ENCODE data around the gene MYOZ3. TPM values are rescaled to one million over a fixed set of nuclear protein-coding genes. Genes with fewer than 3 reads are reported as not detected.

Gene MYOZ3
- total and polyA plus RNA-seq, 2 donors: 1.5 to 3.2 TPM

DNA sequence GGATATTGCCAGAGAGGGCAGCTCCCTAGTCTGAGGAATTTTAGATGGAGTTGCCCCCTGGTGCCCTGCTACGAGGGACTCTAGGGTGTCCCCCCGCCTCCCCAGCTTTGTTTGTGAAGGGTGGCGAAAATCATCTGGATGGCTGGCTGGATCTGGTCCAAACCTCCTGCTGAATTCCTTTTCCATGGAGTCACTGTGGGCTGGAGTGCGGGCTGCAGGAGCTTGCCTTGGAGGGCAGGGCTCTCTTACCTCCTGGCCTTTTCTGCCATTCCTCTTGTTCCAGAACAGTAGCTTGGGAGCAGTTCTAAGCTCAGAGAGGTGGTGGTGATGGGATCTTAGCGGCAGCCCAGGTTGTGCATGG, 18.5 kb upstream of the MYOZ3 start:
- H3K36me3 ChIP-seq (ENCODE audit: insufficient read depth): no peaks in the 10 kb centered on the region
- DNase-seq (ENCODE audit: extremely low spot score): no peak
- peak overlapping the region; percentile 80 for H3K27ac ChIP-seq (ENCODE audit: low read depth)
- peaks cover 5% of the 10 kb centered on the region for H3K4me1 ChIP-seq (ENCODE audit: insufficient read depth)
- no peak overlapping the region for H3K4me3 ChIP-seq (ENCODE audit: low read depth, low read length)
- 21% methylated on average over 5 of the region's 5 CpGs for WGBS

DNA sequence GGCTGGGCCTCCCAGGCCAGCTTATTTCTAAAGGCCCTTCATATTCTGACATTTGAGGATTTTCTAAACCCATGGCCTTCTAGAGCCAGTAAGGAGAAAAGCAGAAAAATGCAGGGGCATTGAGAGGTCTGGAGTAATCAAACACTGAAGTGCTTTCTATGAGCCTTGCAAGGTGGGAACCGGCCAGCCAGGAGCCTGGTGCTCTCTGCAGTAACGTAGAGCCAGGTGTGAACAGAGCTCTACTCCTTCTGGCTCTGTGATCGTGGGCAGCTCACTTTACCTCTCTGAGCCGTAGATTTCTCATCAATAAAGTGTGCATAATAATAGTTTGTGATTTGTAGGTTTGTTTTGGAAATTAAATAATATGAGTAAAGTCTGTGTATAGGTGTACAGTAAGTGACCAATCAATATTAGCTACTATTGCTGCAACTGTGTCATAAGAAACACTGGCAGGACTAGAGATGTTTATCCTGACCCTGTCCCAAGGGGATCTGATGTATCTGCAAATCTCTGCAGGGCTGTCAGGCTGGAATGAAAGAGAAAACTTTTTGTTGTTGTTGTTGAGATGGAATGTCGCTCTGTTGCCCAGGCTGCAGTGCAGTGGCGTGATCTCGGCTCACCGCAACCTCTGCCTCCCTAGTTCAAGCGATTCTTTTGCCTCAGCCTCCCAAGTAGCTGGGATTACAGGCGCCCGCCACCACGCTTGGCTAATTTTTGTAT, 17.9 kb upstream of the MYOZ3 start:
- Histone ChIP-seq H3K4me1 (ENCODE audit: insufficient read depth) (peaks cover 5% of the 10 kb centered on the region), H3K36me3 (ENCODE audit: insufficient read depth) (no peaks in the 10 kb centered on the region), H3K4me3 (ENCODE audit: low read depth, low read length) (no peak overlapping the region), H3K27ac (ENCODE audit: low read depth) (peak overlapping the region; percentile 11)
- WGBS: 86% methylated on average over 12 of the region's 12 CpGs
- no peak for DNase-seq (ENCODE audit: extremely low spot score)

DNA sequence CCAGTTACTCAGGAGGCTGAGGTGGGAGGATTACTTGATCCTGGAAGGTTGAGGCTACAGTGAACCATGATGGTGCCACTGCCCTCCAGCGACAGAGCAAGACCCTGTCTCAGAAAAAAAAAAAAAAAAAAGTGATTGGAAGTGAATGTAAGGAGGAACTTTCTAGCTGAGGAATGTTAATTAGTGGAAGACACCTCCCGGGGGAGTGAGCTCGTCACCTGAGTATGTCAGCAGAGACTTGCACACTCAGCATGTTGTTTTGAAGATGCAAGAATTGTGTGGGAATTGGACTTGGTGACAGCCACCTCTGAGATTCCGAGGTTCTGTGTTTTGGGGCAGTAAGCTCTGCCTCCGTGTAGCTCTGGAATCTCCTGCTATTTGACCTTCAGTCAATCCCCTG, 17.0 kb upstream of the MYOZ3 start:
- no peak overlapping the region for H3K4me3 ChIP-seq (ENCODE audit: low read depth, low read length)
- peaks cover 5% of the 10 kb centered on the region for H3K4me1 ChIP-seq (ENCODE audit: insufficient read depth)
- no peaks in the 10 kb centered on the region for H3K36me3 ChIP-seq (ENCODE audit: insufficient read depth)
- WGBS: 85% methylated on average over 5 of the region's 5 CpGs
- H3K27ac ChIP-seq (ENCODE audit: low read depth): no peak overlapping the region
- no peak for DNase-seq (ENCODE audit: extremely low spot score)

DNA sequence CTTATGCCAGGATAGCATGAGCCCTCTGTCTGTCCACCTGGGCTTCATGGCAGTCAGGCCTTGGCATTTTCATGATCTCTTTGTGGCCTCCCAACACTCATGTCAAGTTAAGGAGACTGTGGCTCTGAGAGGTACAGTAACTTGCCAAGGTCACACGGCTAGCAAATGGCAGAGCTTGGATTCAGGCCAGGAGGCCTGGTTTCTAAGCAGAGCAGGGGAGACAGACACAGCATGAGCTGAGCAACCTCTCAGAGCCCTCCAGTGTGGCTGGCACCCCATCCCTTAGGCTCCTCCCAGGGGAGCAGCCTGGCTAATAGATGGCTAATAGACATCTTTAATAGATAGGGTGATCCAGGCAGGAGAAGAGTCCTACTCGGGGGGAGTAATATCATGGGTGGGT, 16.5 kb upstream of the MYOZ3 start:
- no peaks in the 10 kb centered on the region for H3K36me3 ChIP-seq (ENCODE audit: insufficient read depth)
- no peak overlapping the region for H3K4me3 ChIP-seq (ENCODE audit: low read depth, low read length)
- 54% methylated on average over 2 of the region's 2 CpGs for WGBS
- DNase-seq (ENCODE audit: extremely low spot score): no peak
- H3K27ac ChIP-seq (ENCODE audit: low read depth): no peak overlapping the region
- H3K4me1 ChIP-seq (ENCODE audit: insufficient read depth): peaks cover 5% of the 10 kb centered on the region

DNA sequence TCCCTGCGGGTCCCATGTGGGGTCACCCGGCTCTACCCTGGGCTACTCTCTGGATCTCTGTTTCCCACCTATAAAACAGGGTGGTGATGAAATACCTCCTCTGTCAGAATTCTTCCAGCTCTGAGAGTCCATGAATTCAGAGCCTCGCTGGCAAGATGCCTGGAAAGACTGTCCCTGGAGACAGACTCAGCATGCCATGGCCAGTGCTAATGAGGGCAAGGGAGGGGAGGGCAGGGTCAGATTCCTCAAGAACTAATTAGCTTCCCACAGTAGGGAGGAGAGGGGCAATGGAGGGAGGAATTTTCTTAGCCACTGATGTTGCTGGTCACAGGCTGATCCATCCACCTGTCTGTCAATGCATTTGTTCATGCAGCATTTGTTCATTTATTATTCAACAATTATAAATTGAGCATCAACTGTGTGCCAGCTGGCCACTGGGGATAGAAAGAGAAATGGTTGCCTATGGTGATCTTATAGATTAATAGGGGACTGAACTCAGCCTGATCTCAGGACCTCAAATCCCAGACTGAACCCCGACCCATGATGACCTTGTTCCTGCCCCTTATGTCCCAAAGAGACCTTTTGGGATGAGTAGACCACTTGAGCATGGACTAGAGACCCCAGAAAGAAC, 15.9 kb upstream of the MYOZ3 start:
- WGBS: 50% methylated on average over 4 of the region's 4 CpGs
- no peak for DNase-seq (ENCODE audit: extremely low spot score)
- no peak overlapping the region for H3K4me3 ChIP-seq (ENCODE audit: low read depth, low read length)
- H3K27ac ChIP-seq (ENCODE audit: low read depth): no peak overlapping the region
- peaks cover 5% of the 10 kb centered on the region for H3K4me1 ChIP-seq (ENCODE audit: insufficient read depth)
- H3K36me3 ChIP-seq (ENCODE audit: insufficient read depth): no peaks in the 10 kb centered on the region

DNA sequence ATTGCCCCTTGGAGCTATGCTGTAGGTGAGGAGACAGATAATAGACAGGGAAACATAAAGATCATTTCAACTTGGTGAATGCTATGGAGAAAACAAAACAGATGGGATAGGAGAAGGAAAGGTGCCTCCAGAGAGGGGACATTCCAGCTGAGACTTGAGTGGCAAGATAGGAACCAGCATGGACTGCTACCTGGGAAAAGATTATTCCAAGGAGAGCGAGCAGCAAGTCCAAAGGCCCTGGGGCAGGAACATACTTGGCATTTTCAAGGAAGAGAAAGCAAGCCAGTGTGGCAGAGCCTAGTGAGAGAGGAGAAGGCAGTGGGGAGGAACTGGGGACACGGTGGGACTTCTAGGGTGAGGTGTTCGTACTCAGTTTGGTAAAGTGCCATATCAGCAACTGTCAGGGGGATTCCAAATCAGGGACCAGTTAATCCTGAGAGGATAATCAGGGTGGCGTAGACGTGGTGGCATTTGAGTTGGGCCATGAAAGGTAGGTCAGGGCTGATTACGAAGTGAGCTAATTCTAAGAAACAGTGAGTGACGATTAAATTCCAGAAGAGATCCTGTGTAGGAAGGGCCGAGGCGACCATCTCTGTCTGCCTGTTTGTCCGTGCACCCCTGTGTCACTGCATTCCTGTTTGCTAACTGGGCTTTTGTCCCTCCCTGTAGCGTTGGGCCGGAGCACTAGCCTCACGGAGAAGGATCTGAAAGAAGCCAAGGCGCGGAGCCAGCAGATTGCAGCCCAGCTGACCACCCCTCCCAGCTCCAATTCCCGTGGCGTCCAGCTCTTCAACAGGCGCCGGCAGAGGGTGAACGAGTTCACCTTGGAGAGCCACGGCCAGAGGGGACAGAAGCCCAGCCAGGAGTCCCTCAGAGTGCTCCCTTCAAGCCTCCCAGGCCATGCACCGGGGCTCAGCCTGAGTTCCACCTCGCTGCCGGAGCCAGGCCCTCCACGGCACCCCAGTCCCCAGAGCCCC, 13.5 kb upstream of the MYOZ3 start:
- Histone ChIP-seq H3K36me3 (ENCODE audit: insufficient read depth) (no peaks in the 10 kb centered on the region), H3K27ac (ENCODE audit: low read depth) (peak overlapping the region; percentile 28), H3K4me3 (ENCODE audit: low read depth, low read length) (no peak overlapping the region), H3K4me1 (ENCODE audit: insufficient read depth) (no peaks in the 10 kb centered on the region)
- no peak for DNase-seq (ENCODE audit: extremely low spot score)
- WGBS: 41% methylated on average over 25 of the region's 25 CpGs

DNA sequence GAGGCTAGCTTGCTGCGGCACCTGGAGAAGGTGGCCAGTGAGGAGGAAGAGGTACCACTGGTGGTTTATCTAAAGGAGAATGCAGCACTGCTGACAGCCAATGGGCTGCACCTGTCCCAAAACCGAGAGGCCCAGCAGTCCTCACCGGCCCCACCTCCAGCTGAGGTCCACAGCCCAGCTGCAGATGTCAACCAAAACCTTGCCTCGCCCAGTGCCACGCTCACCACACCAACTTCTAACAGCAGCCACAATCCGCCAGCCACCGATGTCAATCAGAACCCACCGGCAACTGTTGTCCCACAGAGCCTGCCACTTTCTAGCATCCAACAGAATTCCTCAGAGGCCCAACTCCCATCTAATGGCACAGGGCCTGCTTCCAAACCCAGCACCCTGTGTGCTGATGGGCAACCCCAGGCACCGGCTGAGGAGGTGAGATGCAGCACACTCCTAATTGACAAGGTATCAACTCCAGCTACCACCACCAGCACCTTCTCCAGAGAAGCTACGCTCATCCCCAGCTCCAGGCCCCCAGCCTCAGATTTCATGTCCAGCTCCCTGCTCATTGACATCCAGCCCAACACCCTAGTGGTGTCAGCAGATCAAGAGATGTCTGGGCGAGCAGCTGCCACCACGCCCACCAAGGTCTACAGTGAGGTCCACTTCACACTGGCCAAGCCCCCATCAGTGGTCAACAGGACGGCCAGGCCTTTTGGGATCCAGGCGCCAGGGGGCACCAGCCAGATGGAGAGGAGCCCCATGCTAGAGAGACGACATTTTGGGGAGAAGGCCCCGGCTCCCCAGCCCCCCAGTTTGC, 12.6 kb upstream of the MYOZ3 start:
- H3K4me1 ChIP-seq (ENCODE audit: insufficient read depth): no peaks in the 10 kb centered on the region
- no peaks in the 10 kb centered on the region for H3K36me3 ChIP-seq (ENCODE audit: insufficient read depth)
- H3K4me3 ChIP-seq (ENCODE audit: low read depth, low read length): no peak overlapping the region
- H3K27ac ChIP-seq (ENCODE audit: low read depth): no peak overlapping the region
- WGBS: 94% methylated on average over 16 of the region's 16 CpGs
- DNase-seq (ENCODE audit: extremely low spot score): no peak

DNA sequence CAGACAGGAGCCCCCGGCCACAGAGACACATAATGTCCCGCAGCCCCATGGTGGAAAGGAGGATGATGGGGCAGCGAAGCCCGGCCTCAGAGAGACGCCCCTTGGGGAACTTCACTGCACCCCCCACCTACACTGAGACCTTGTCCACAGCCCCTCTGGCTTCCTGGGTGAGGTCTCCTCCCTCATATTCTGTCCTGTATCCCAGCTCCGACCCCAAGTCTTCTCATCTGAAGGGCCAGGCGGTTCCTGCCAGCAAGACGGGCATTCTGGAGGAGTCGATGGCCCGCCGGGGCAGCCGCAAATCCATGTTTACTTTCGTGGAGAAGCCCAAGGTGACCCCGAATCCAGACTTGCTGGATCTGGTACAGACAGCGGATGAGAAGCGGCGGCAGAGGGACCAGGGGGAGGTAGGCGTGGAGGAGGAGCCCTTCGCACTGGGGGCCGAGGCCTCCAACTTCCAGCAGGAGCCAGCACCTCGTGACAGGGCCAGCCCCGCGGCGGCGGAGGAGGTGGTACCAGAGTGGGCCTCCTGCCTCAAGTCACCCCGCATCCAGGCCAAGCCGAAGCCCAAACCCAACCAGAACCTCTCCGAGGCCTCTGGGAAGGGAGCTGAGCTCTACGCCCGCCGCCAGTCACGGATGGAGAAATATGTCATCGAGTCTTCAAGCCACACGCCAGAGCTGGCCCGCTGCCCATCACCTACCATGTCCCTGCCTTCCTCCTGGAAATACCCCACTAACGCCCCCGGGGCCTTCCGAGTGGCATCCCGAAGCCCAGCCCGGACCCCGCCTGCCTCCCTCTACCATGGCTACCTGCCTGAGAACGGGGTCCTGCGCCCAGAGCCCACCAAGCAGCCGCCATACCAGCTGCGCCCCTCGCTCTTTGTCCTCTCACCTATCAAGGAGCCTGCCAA, 11.7 kb upstream of the MYOZ3 start:
- no peak for DNase-seq (ENCODE audit: extremely low spot score)
- Histone ChIP-seq H3K36me3 (ENCODE audit: insufficient read depth) (no peaks in the 10 kb centered on the region), H3K4me1 (ENCODE audit: insufficient read depth) (no peaks in the 10 kb centered on the region), H3K27ac (ENCODE audit: low read depth) (no peak overlapping the region), H3K4me3 (ENCODE audit: low read depth, low read length) (no peak overlapping the region)
- 93% methylated on average over 46 of the region's 46 CpGs for WGBS

DNA sequence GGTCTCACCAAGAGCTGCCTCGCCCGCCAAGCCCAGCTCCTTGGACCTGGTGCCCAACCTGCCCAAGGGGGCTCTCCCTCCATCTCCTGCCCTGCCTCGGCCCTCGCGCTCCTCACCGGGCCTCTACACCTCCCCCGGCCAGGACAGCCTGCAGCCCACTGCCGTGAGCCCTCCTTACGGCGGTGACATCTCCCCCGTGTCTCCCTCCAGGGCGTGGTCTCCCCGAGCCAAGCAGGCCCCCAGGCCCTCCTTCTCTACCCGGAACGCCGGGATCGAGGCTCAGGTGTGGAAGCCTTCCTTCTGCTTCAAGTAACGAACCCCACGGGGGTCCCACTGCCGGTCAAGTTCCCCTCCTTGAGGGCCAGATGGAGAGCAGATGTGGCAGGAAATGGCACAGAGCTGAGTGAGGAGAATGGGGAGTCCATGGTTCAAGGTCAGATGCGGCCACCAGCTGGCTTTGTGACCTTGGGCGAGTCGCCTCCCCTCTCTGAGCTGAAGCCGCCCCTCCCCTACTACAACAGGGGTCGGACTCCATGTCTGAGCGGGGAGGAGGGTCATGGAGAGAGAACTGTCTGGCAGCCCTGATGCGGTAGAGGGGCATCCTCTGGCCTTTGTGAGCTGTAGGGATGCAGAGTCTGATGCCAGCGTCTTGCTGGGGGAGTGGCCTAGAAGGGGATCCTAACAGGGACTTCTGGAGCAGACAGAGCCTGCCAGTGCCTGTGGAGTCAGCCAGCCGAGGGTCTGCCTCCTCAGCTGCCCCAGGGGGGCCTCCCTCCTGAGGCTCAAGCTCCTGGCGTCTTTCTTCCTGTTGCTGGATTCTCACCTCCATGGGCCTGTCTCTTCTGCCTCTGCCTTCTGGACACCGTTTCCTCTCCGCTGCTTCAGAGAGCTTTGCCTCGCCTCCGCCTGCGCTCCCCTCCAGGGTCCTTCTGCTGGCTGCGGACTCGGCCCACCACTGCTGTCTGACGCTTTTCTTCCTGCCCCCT, 10.7 kb upstream of the MYOZ3 start:
- Histone ChIP-seq H3K4me3 (ENCODE audit: low read depth, low read length) (no peak overlapping the region), H3K27ac (ENCODE audit: low read depth) (no peak overlapping the region), H3K4me1 (ENCODE audit: insufficient read depth) (no peaks in the 10 kb centered on the region), H3K36me3 (ENCODE audit: insufficient read depth) (no peaks in the 10 kb centered on the region)
- no peak for DNase-seq (ENCODE audit: extremely low spot score)
- 90% methylated on average over 38 of the region's 38 CpGs for whole genome bisulfite sequencing

DNA sequence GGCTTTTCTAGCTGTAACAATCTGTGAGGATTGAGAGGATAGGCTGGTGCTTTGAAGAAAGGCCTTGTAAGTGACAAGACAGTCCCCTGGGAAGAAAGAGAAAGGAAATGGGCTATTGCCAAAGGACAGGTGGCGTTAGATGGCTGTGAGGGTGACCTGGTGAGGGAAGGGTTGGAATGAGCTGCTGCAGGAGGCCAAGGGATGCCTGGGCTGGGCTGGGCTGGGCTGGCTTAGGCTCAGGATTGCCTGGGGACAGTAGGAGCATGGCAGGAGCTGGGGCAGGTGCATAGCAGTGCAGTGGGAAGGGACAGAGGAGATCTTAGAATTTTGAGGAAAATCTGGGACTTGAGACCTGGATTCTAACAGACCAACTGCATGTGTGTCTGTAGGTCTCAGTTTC, 9.7 kb upstream of the MYOZ3 start:
- no peak overlapping the region for H3K27ac ChIP-seq (ENCODE audit: low read depth)
- no peak for DNase-seq (ENCODE audit: extremely low spot score)
- 85% methylated on average over 1 of the region's 1 CpG for WGBS
- H3K36me3 ChIP-seq (ENCODE audit: insufficient read depth): no peaks in the 10 kb centered on the region
- no peak overlapping the region for H3K4me3 ChIP-seq (ENCODE audit: low read depth, low read length)
- no peaks in the 10 kb centered on the region for H3K4me1 ChIP-seq (ENCODE audit: insufficient read depth)

DNA sequence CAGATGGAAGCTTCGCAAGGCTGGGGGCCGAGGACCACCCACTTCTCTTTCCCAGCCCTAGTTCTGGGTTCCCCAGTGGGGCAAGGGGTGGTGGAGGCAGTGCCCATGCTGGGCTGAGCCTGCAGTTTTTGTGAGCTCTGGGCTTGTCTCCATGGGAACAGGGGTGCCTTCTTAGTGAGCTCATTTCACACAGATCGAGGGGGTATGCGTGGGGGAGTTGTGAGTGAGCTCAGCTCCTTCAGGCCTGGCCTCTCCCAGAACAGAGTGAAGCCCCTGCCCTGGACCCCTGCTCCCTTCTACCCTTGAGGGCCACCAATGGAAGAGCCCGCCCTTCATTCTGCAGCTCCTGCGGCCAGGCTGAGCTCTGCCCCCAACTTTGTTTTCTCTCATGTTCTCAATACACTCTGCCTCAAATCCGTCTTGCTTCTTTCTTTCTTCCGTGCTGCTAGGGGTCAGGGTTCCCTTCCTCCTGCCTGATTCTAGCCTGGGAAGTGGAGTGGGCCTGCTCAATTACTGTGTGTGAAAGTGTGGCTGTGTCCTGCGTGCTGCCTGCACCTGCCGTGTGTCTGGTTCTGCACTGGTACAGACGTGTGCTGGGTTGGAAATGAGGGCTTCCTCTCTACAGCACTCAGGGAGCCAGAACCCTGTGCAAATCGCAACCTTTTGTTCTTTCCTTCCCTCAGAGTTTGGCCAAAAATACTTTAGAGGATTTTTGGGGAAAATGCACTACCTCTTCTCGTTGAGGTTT, 9.0 kb upstream of the MYOZ3 start:
- H3K27ac ChIP-seq (ENCODE audit: low read depth): no peak overlapping the region
- DNase-seq (ENCODE audit: extremely low spot score): no peak

More for the DNA sequence above, 9.0 kb upstream of the MYOZ3 start:
- 78% methylated on average over 13 of the region's 13 CpGs for WGBS
- Histone ChIP-seq H3K36me3 (ENCODE audit: insufficient read depth) (no peaks in the 10 kb centered on the region), H3K4me1 (ENCODE audit: insufficient read depth) (no peaks in the 10 kb centered on the region), H3K4me3 (ENCODE audit: low read depth, low read length) (no peak overlapping the region)
